WTC11 (cell line): ENCODE measurements around the gene SPAAR. TPM values are rescaled to one million over a fixed set of nuclear protein-coding genes. Genes with fewer than 3 reads are reported as not detected.

Experiments
- ATAC-seq: fragments of 200-7000 bp; cut with Tn5 transposase; 2 replicates; pipeline ENCODE4 v1.10.0; 2021; ENCODE audit warnings: mild to moderate bottlenecking, moderate library complexity
- CTCF ChIA-PET: fragments of 300-600 bp; sonication (Branson Sonifier 250); formaldehyde crosslinking; loops from one replicate; lab custom pipeline; 2021; ENCODE audit warnings: antibody characterized with exemption; lab: Charles Lee
- POLR2A ChIA-PET: fragments of 350-600 bp; sonication (Branson Sonifier 250); formaldehyde crosslinking; loops from one replicate; lab custom pipeline; 2021; ENCODE audit warnings: antibody characterized with exemption; lab: Charles Lee
- DNase-seq: peaks from one replicate; pipeline ENCODE4 v3.0.0; 2021; ENCODE audit warnings: low spot score
- H3K27ac Mint-ChIP-seq: 2 replicates; pipeline ENCODE4 v1.8.0; 2021; ENCODE audit warnings: mixed read lengths
- H3K27me3 Mint-ChIP-seq: 2 replicates; pipeline ENCODE4 v1.8.0; 2021; ENCODE audit warnings: low read depth, mild to moderate bottlenecking, moderate library complexity, mixed read lengths
- H3K36me3 Mint-ChIP-seq: 2 replicates; pipeline ENCODE4 v1.8.0; 2021; ENCODE audit warnings: mixed read lengths
- H3K4me1 Mint-ChIP-seq: 2 replicates; pipeline ENCODE4 v1.8.0; 2022; ENCODE audit warnings: mixed read lengths
- H3K4me3 Mint-ChIP-seq: 2 replicates; pipeline ENCODE4 v1.8.0; 2021; ENCODE audit warnings: mild to moderate bottlenecking, moderate library complexity, mixed read lengths
- H3K9me3 Mint-ChIP-seq: 2 replicates; pipeline ENCODE4 v1.8.0; 2021; ENCODE audit warnings: mixed read lengths
- ATF2 ChIP-seq: sonication (generic); formaldehyde crosslinking; IDR thresholded peaks from 2 replicates; pipeline ENCODE4 v1.8.1; 2022; ENCODE audit warnings: low read depth, missing genetic modification reagents, borderline replicate concordance
- CREB1 ChIP-seq: sonication (generic); formaldehyde crosslinking; IDR thresholded peaks from 2 replicates; pipeline ENCODE4 v1.8.0; 2023; ENCODE audit warnings: mild to moderate bottlenecking, missing genetic modification reagents
- FOXP1 ChIP-seq: sonication (generic); formaldehyde crosslinking; IDR thresholded peaks from 2 replicates; pipeline ENCODE4 v1.8.0; 2022; ENCODE audit warnings: missing genetic modification reagents, mild to moderate bottlenecking, moderate library complexity, borderline replicate concordance
- GABPB1 ChIP-seq: sonication (generic); formaldehyde crosslinking; IDR thresholded peaks from 2 replicates; pipeline ENCODE4 v1.8.1; 2023; ENCODE audit warnings: mild to moderate bottlenecking, missing genetic modification reagents
- HMGXB4 ChIP-seq: sonication (generic); formaldehyde crosslinking; IDR thresholded peaks from 2 replicates; pipeline ENCODE4 v1.8.1; 2023; ENCODE audit warnings: mild to moderate bottlenecking, moderate library complexity, missing genetic modification reagents
- JAZF1 ChIP-seq: fragments of 250-450 bp; sonication (Bioruptor Pico); IDR thresholded peaks from 2 replicates; pipeline ENCODE4 v1.9.0; 2021; ENCODE audit warnings: moderate library complexity, mild to moderate bottlenecking, inconsistent platforms
- MAX ChIP-seq: sonication (generic); formaldehyde crosslinking; IDR thresholded peaks from 2 replicates; pipeline ENCODE4 v1.8.0; 2022; ENCODE audit warnings: mild to moderate bottlenecking, missing genetic modification reagents
- MLX ChIP-seq: sonication (generic); formaldehyde crosslinking; IDR thresholded peaks from 2 replicates; pipeline ENCODE4 v1.8.1; 2023; ENCODE audit warnings: mild to moderate bottlenecking, missing genetic modification reagents, moderate library complexity
- NFE2L1 ChIP-seq: sonication (generic); formaldehyde crosslinking; IDR thresholded peaks from 2 replicates; pipeline ENCODE4 v1.8.1; 2023; ENCODE audit warnings: missing genetic modification reagents
- NR3C1 ChIP-seq: sonication (generic); formaldehyde crosslinking; conservative IDR thresholded peaks from 2 replicates; pipeline ENCODE4 v1.8.1; 2023; ENCODE audit warnings: low read depth, mild to moderate bottlenecking, missing genetic modification reagents
- STAT6 ChIP-seq: sonication (generic); formaldehyde crosslinking; conservative IDR thresholded peaks from 2 replicates; pipeline ENCODE4 v1.8.1; 2023; ENCODE audit warnings: mild to moderate bottlenecking, low read depth, missing genetic modification reagents, moderate library complexity
- ZNF219 ChIP-seq: sonication (generic); formaldehyde crosslinking; IDR thresholded peaks from 2 replicates; pipeline ENCODE4 v1.8.0; 2023; ENCODE audit warnings: missing genetic modification reagents, mild to moderate bottlenecking, borderline replicate concordance
- ZNF671 ChIP-seq: fragments of 250-450 bp; sonication (Bioruptor Pico); IDR thresholded peaks from 2 replicates; pipeline ENCODE4 v1.8.0; 2021; ENCODE audit warnings: mild to moderate bottlenecking
- ZSCAN18 ChIP-seq: fragments of 250-450 bp; sonication (Bioruptor Pico); IDR thresholded peaks from 2 replicates; pipeline ENCODE4 v2.1.2; 2022; ENCODE audit warnings: mild to moderate bottlenecking, moderate library complexity
- total RNA-seq: library from RNA; stranded (reverse); gene quantifications from 3 replicates; pipeline ENCODE4 v1.2.3, GENCODE V29; 2021

SPAAR gene
- total RNA-seq, 1 experiment from 2014 or later = 0.33 TPM

- ChIA-PET POLR2A (no interaction called here), CTCF (interaction anchor here (0.6 to 2.3 kb wide), 7 partner anchors 9 to 156 kb away, joined by 3 to 6 read pairs (median 5); no protein-coding TSS in a partner anchor)
- Mint-ChIP-seq H3K36me3 (peaks cover 2% of the 10 kb centered on the region; the same call in 1 of the 2 replicates), H3K4me3 (no peak overlapping the region), H3K27ac (no peak overlapping the region), H3K9me3 (peaks cover 18% of the 10 kb centered on the region), H3K27me3 (peaks cover 64% of the 10 kb centered on the region), H3K4me1 (peaks cover 2% of the 10 kb centered on the region; the same call in 1 of the 2 replicates)
- no peak for DNase-seq
- TF ChIP-seq ZNF671 (CRISPR knock-in tag) (no peak), MLX (CRISPR knock-in tag) (no peak), ZNF219 (CRISPR knock-in tag) (no peak), MAX (CRISPR knock-in tag) (no peak), ZSCAN18 (CRISPR knock-in tag) (no peak), NR3C1 (CRISPR knock-in tag) (no peak), NFE2L1 (CRISPR knock-in tag) (no peak), FOXP1 (CRISPR knock-in tag) (no peak), STAT6 (CRISPR knock-in tag) (no peak), GABPB1 (CRISPR knock-in tag) (no peak), HMGXB4 (no peak)
- ATAC-seq = no peak; the same call in 1 of the 2 replicates
Observed at GRCh38 chr9:35940458-35941407, 31.4 kb downstream of the SPAAR start.

GRCh38 chr9:35942286-35942685 is 33.0 kb downstream of the SPAAR start:
- DNase-seq (no peak), ATAC-seq (no peak)
- Mint-ChIP-seq H3K36me3 (peaks cover 2% of the 10 kb centered on the region; the same call in 1 of the 2 replicates), H3K9me3 (peaks cover 12% of the 10 kb centered on the region), H3K27me3 (peaks cover 70% of the 10 kb centered on the region), H3K27ac (no peak overlapping the region), H3K4me3 (no peak overlapping the region), H3K4me1 (peaks cover 2% of the 10 kb centered on the region; the same call in 1 of the 2 replicates)
- ChIA-PET POLR2A (no interaction called here), CTCF (no interaction called here)
- no peak for TF ChIP-seq JAZF1 (CRISPR knock-in tag)
- TF ChIP-seq CREB1 = no peak
- TF ChIP-seq ATF2 (CRISPR knock-in tag) = no peak
- no peak for TF ChIP-seq HMGXB4
